ENCODE data around the gene PER1.
A peak's percentile ranks its signal among the peaks of the same experiment; 100 is the strongest.

Gene PER1

GRCh38 chr17:8141045-8141444 is 11.2 kb downstream of the PER1 start:
- no peak for DNase-seq (ENCODE audit: low spot score)
- no peak for TF ChIP-seq CTCF (IDR thresholded peaks at IDR 0.05; ENCODE audit: extremely low read depth, missing control alignments)

GRCh38 chr17:8140065-8141029 is 11.9 kb downstream of the PER1 start:
- no peak for TF ChIP-seq CTCF (IDR thresholded peaks at IDR 0.05; ENCODE audit: extremely low read depth, missing control alignments)
- DNase-seq (ENCODE audit: low spot score) = no peak

- DNase-seq (ENCODE audit: low spot score) = peak; percentile 91
Measured at GRCh38 chr17:8138672-8139371, 13.4 kb downstream of the PER1 start.

DNA sequence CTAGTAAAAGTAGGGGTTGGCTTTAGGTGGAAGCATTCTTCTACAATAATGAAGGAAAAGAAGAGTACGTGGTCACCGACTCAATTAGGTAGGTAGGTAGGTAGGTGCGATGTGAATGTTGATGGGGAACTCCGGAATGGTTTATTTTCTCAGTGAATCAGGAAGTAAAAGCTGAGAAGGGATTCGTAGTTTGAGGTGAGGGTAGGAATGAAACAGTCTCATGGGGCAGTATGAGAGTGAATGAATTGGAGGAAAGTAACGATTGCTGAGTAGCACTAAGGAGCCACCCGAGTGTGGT is 13.9 kb downstream of the PER1 start:
- no peak for TF ChIP-seq CTCF (IDR thresholded peaks at IDR 0.05; ENCODE audit: extremely low read depth, missing control alignments)
- DNase-seq (ENCODE audit: low spot score) = no peak

More at GRCh38 chr17:8138672-8139371, 13.4 kb downstream of the PER1 start:
- peak; percentile 81 for TF ChIP-seq CTCF (IDR thresholded peaks at IDR 0.05; ENCODE audit: extremely low read depth, missing control alignments)

DNA sequence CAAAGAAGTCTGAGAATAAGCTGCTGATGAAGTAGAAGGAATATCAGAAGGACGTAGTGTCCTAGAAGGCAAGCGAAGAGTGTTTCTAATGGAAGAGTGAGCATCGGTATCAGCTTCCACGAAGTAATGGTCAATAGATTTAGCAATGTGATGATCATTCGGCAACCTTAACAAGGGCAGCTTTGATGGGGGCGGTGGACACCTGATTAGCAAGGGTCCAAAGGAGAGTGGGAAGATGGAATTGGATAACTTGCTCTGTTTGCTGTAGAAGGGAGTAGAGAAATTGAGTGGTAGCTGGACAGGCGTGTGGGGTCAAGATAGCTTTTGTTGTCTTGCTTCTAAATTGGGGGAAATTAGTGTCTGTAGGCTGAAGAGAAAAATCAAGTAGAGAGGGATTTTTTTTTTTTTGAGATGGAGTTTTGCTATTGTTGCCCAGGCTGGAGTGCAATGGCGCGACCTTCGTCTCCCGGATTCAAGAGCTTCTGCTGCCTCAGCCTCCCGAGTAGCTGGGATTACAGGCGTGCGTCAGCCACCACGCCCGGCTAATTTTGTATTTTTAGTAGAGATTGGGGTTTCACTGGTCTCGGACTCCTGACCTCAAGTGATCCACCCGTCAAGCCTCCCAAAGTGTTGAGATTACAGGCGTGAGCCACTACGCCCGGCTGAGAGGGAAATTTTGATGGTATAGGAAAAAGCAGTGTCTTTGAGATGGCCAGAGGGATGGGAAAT is 14.4 kb downstream of the PER1 start:
- no peak for DNase-seq (ENCODE audit: low spot score)
- TF ChIP-seq CTCF (IDR thresholded peaks at IDR 0.05; ENCODE audit: extremely low read depth, missing control alignments) = no peak

- no peak for DNase-seq (ENCODE audit: low spot score)
- no peak for TF ChIP-seq CTCF (IDR thresholded peaks at IDR 0.05; ENCODE audit: extremely low read depth, missing control alignments)
Measured at GRCh38 chr17:8133941-8134340, 18.3 kb downstream of the PER1 start.

GRCh38 chr17:8133399-8133798 is 18.8 kb downstream of the PER1 start:
- no peak for TF ChIP-seq CTCF (IDR thresholded peaks at IDR 0.05; ENCODE audit: extremely low read depth, missing control alignments)
- DNase-seq (ENCODE audit: low spot score) = no peak
